ENCODE data around the gene GTF3C5. TPM values are rescaled to one million over a fixed set of nuclear protein-coding genes. Genes with fewer than 3 reads are reported as not detected.
"Not testable (repeated sequence)": the region's sequence is repeated elsewhere in the genome, so short reads cannot be mapped to it uniquely, and the experiment has no call there.

Gene GTF3C5
- total RNA-seq, 1 donor from 2014 or later, result 36.5 TPM

- Mint-ChIP-seq H3K4me3 (ENCODE audit: unreplicated experiment) (no peak overlapping the region), H3K9me3 (ENCODE audit: low read depth) (no peaks in the 10 kb centered on the region), H3K27me3 (ENCODE audit: low read depth) (no peaks in the 10 kb centered on the region), H3K27ac (ENCODE audit: unreplicated experiment) (no peak overlapping the region), H3K36me3 (ENCODE audit: low read depth) (peaks cover 9% of the 10 kb centered on the region), H3K4me1 (ENCODE audit: low read depth) (no peaks in the 10 kb centered on the region)
- TF ChIP-seq CTCF (IDR thresholded peaks at IDR 0.05), result no peak
- DNase-seq (ENCODE audit: low spot score), result peak; percentile 90
Observed at GRCh38 chr9:133067006-133067405, 36.2 kb downstream of the GTF3C5 start.

- Mint-ChIP-seq H3K4me1 (ENCODE audit: low read depth) (no peaks in the 10 kb centered on the region), H3K9me3 (ENCODE audit: low read depth) (no peaks in the 10 kb centered on the region), H3K27me3 (ENCODE audit: low read depth) (no peaks in the 10 kb centered on the region), H3K4me3 (ENCODE audit: unreplicated experiment) (no peak overlapping the region), H3K27ac (ENCODE audit: unreplicated experiment) (no peak overlapping the region), H3K36me3 (ENCODE audit: low read depth) (peaks cover 9% of the 10 kb centered on the region)
- TF ChIP-seq CTCF (IDR thresholded peaks at IDR 0.05), result no peak
- peak; percentile 37 for DNase-seq (ENCODE audit: low spot score)
Observed at GRCh38 chr9:133067813-133068212, 37.0 kb downstream of the GTF3C5 start.

GRCh38 chr9:133068431-133068830 lies 37.6 kb downstream of the GTF3C5 start:
- not testable (repeated sequence) for H3K4me3 Mint-ChIP-seq (ENCODE audit: unreplicated experiment); H3K27ac Mint-ChIP-seq (ENCODE audit: unreplicated experiment); H3K4me1 Mint-ChIP-seq (ENCODE audit: low read depth); H3K27me3 Mint-ChIP-seq (ENCODE audit: low read depth); H3K9me3 Mint-ChIP-seq (ENCODE audit: low read depth); H3K36me3 Mint-ChIP-seq (ENCODE audit: low read depth)
- DNase-seq (ENCODE audit: low spot score), result peak; percentile 28

GRCh38 chr9:133070500-133070961 lies 39.7 kb downstream of the GTF3C5 start:
- H3K4me3 Mint-ChIP-seq (ENCODE audit: unreplicated experiment); H3K9me3 Mint-ChIP-seq (ENCODE audit: low read depth); H3K27ac Mint-ChIP-seq (ENCODE audit: unreplicated experiment); H3K36me3 Mint-ChIP-seq (ENCODE audit: low read depth); H3K27me3 Mint-ChIP-seq (ENCODE audit: low read depth): not testable (repeated sequence)
- H3K4me1 Mint-ChIP-seq (ENCODE audit: low read depth), result peaks cover 20% of the 10 kb centered on the region
- DNase-seq (ENCODE audit: low spot score), result peak; percentile 75

- peaks cover 24% of the 10 kb centered on the region for H3K4me1 Mint-ChIP-seq (ENCODE audit: low read depth)
- not testable (repeated sequence) for H3K36me3 Mint-ChIP-seq (ENCODE audit: low read depth); H3K27me3 Mint-ChIP-seq (ENCODE audit: low read depth); H3K4me3 Mint-ChIP-seq (ENCODE audit: unreplicated experiment); H3K9me3 Mint-ChIP-seq (ENCODE audit: low read depth); H3K27ac Mint-ChIP-seq (ENCODE audit: unreplicated experiment); DNase-seq (ENCODE audit: low spot score)
Observed at GRCh38 chr9:133070985-133071384, 40.2 kb downstream of the GTF3C5 start.

- H3K9me3 Mint-ChIP-seq (ENCODE audit: low read depth), result no peaks in the 10 kb centered on the region
- H3K27me3 Mint-ChIP-seq (ENCODE audit: low read depth), result no peaks in the 10 kb centered on the region
- H3K4me3 Mint-ChIP-seq (ENCODE audit: unreplicated experiment), result no peak overlapping the region
- peaks cover 31% of the 10 kb centered on the region for H3K4me1 Mint-ChIP-seq (ENCODE audit: low read depth)
- no peak overlapping the region for H3K27ac Mint-ChIP-seq (ENCODE audit: unreplicated experiment)
- DNase-seq (ENCODE audit: low spot score), result peak; percentile 64
- peaks cover 6% of the 10 kb centered on the region for H3K36me3 Mint-ChIP-seq (ENCODE audit: low read depth)
- no peak for TF ChIP-seq CTCF (IDR thresholded peaks at IDR 0.05)
Observed at GRCh38 chr9:133071484-133072150, 40.8 kb downstream of the GTF3C5 start.

- not testable (repeated sequence) for H3K9me3 Mint-ChIP-seq (ENCODE audit: low read depth); H3K36me3 Mint-ChIP-seq (ENCODE audit: low read depth); H3K4me3 Mint-ChIP-seq (ENCODE audit: unreplicated experiment); H3K27me3 Mint-ChIP-seq (ENCODE audit: low read depth); H3K27ac Mint-ChIP-seq (ENCODE audit: unreplicated experiment)
- H3K4me1 Mint-ChIP-seq (ENCODE audit: low read depth), result peaks cover 37% of the 10 kb centered on the region
- DNase-seq (ENCODE audit: low spot score), result peak; percentile 10
Observed at GRCh38 chr9:133072210-133072609, 41.4 kb downstream of the GTF3C5 start.
